ENCODE results near the gene ZNF354B.
"Not testable (repeated sequence)": the region's sequence is repeated elsewhere in the genome, so short reads cannot be mapped to it uniquely, and the experiment has no call there.

ZNF354B gene

DNA sequence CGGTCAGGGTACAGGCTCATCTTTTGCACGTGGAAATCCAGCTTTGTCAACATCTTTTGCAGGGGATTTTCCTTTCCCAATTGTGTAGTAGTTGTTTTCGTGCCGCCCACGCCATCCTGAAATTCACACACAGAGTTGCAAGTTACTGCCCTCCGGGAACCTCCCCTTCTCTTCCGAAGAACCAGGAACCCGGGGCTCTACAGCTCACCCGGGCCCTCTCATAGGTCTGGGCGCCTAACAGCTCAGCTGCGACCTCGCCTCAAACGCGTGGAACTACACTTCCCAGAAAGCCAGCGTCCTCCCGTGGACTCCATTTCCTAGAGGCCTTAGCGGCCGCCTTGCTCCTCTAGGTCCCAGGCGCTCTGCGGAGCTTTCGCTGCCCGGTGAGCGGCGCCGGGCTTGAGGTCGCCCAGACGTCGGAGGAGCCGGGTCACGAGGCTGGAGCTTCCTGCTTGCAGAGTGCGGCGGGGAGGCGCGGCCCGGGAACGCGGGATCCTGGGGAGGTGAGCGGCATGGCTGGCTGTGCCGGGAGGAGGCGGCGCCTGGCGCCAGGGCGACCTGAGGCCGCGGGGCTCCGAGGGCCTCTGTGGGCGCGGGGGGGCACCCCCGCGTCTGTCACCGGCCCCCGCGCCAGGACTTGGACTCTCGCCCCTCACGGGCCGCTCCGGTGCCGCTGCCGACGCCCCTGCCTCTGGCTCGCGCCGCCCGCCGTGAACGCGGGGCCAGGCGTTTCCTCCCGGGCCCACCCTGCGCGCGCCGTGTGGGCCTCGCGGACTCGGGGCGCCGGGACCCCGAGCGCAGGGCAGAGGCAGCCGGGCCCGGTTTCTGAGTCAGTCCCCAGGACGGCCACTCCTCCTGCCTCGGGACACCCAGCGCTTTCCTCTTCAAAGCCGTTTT, at the start of gene ZNF354B:
TSS of gene ZNF354B (plus strand) at position 329 of the 897 bp plus-strand sequence. CDS start 1,095 bp downstream, outside the sequence.
- TF ChIP-seq POLR2A (IDR thresholded peaks at IDR 0.05; ENCODE audit: low read length) (peak; percentile 63), GATA1 (IDR thresholded peaks at IDR 0.05; ENCODE audit: low read depth, low read length) (no peak)
- peak; percentile 83 for DNase-seq

DNA sequence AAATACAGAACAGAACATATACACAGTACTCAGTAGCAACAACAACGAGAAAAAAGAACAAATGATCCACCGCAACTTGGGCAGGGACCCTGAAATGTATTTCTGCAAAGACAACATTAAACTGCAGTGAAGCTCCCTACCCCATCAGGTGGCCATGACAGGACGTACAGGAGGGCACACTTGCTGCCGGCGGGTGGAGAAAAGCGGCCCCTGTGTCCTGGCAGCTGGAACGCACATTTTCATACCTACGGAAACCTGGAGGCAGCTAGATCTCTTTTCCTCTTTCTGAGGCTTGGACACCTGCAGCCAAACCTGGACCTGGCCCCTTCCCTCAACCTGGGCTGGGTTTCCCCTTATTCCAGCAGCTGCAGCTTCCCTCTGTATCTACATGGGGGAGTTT, 42.2 kb upstream of the ZNF354B start:
- DNase-seq: no peak
- TF ChIP-seq POLR2A (IDR thresholded peaks at IDR 0.05; ENCODE audit: low read length): no peak
- no peak for TF ChIP-seq GATA1 (IDR thresholded peaks at IDR 0.05; ENCODE audit: low read depth, low read length)

DNA sequence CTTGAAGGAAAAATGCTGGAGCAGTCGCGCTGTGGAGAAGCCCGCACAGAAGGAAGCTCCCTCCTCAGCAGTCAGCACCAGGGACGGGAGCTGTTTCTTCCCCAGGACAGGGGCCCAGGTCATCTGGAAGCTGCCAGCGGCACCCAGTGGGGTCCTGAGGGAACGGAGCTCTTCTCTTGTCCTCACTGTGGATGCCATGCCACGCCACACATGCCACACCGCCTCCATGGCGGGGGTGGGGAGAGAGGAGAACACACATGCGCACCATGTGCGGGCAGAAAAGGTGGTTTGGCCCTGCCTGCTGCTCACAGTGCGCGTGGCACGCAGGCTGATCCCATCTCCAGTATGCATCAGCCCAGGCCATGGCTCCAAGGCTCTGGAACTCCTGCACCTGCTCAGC, 41.7 kb upstream of the ZNF354B start:
- TF ChIP-seq POLR2A (IDR thresholded peaks at IDR 0.05; ENCODE audit: low read length) (no peak), GATA1 (IDR thresholded peaks at IDR 0.05; ENCODE audit: low read depth, low read length) (no peak)
- DNase-seq: no peak

DNA sequence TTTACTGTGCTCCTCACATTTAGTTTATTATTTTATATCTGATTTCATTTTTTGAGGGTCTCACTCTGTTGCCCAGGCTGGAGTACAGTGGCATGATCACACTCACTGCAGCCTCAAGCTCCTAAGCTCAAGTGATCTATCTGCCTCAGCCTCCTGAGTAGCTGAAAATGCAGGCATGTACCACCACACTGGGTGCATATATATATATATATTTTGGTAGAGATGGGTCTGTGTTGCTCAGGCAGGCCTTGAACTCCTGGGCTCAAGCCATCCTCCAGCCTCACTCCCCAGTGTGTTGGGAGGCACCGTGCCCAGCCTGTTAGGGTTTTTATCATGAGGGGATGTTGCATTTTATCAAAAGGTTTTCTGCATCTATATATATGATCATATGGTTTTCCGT, 39.8 kb upstream of the ZNF354B start:
- TF ChIP-seq GATA1 (IDR thresholded peaks at IDR 0.05; ENCODE audit: low read depth, low read length) (no peak), POLR2A (IDR thresholded peaks at IDR 0.05; ENCODE audit: low read length) (no peak)
- no peak for DNase-seq

DNA sequence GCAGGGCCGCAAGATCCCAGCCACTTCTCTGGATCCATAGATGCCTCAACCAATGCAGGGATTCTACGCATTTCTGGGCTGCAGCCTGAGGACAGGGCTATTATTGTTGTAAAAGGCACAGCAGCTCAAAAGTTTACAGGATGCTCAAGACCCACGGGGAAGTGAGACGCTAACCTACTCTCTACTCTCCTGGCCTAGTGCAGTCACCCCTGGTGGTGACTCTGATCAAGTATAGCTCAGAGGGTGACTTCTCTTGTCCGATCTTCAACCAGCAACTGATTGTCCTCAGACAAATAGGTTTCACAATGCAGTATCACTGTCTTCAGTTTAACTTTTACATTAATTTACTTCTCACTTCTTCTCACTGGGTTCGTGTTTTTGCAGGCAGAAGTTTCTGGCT, 34.3 kb upstream of the ZNF354B start:
- TF ChIP-seq POLR2A (IDR thresholded peaks at IDR 0.05; ENCODE audit: low read length) (no peak), GATA1 (IDR thresholded peaks at IDR 0.05; ENCODE audit: low read depth, low read length) (no peak)
- DNase-seq: no peak

DNA sequence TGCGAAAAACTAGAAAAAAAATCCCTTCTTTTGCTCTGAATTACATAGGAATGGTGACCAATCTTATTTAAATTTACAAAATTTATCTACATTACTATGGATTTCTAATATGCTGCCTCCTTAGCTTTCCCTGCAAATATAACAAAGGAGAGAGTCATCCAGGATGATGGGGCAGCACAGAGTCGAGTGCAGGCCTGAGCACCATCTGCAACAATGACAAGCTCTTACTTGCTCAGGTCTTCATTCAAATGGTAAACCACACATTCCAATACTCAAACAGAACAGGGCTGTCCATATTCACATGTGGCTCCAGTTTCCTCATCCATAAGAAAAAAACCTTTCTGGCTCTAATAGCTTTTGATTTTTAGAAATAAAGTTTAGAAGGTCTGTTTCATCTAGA, 33.5 kb upstream of the ZNF354B start:
- TF ChIP-seq GATA1 (IDR thresholded peaks at IDR 0.05; ENCODE audit: low read depth, low read length) (no peak), POLR2A (IDR thresholded peaks at IDR 0.05; ENCODE audit: low read length) (no peak)
- no peak for DNase-seq

DNA sequence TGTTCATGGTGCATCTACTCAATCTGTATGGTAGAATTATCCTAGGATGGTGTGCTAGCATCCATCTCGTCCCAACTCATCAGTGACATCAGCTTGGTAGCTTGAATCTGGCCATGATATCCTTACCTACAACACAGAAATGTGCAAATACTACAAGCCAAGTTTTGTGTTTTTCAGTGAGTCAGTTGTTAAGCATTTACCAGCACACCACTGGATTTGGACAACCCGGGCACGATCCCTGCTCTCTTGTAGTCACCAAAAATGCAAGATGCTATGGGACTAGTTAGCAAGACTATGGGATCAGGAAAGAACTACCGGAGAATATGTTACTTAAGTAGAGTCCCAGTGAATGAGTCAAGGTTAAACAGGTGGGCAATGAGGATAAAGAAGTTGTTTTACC, 32.1 kb upstream of the ZNF354B start:
- no peak for DNase-seq
- TF ChIP-seq POLR2A (IDR thresholded peaks at IDR 0.05; ENCODE audit: low read length) (no peak), GATA1 (IDR thresholded peaks at IDR 0.05; ENCODE audit: low read depth, low read length) (no peak)

DNA sequence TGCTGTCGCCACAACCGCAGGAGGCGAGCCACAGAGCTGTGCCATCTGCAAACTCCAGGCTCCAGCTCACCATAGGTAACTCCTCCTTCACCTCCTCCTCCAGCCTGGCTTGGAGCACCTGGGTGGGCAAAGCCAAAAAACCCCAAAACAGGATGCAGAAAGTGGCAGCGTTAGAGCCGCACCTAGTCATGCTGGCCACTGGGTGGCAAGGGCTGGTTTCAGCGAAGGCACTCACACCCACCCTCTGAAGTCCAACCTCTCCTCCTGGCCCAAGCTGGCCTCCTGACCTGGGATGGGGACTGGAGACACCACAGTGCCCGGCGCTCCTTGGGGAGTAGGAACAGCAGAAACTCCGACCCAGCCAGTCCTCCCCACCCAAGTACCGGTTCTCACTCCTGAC, 28.7 kb upstream of the ZNF354B start:
- no peak for TF ChIP-seq GATA1 (IDR thresholded peaks at IDR 0.05; ENCODE audit: low read depth, low read length)
- no peak for TF ChIP-seq POLR2A (IDR thresholded peaks at IDR 0.05; ENCODE audit: low read length)
- no peak for DNase-seq

DNA sequence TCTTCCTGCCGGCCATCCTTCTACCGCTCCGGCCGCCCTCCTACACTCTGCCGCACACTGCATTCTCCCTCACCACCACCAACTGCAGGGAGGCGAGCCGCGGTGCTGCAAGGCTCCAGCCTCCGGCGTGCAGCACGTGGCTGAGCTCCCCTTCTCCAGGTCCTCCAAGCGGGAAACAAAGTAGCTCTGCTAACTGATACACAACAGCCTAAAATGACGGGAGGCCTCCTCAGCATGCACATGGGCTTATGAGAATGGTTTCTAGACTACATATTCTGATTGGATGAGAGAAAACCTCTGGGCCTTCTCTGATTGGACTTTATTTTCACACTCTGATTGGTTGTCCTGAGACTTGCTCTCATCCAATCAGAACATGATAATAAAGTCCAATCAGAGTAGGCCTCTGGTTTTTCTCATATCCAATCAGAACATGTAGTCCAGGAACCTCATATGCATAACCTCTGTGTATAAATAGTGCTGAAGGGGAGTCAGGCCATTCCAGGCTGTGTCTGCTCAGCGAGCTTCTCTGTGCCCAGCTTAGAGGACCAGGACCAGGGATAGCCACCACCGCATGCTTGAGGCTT, 27.0 kb upstream of the ZNF354B start:
- TF ChIP-seq GATA1 (IDR thresholded peaks at IDR 0.05; ENCODE audit: low read depth, low read length) (no peak), POLR2A (IDR thresholded peaks at IDR 0.05; ENCODE audit: low read length) (no peak)
- no peak for DNase-seq

DNA sequence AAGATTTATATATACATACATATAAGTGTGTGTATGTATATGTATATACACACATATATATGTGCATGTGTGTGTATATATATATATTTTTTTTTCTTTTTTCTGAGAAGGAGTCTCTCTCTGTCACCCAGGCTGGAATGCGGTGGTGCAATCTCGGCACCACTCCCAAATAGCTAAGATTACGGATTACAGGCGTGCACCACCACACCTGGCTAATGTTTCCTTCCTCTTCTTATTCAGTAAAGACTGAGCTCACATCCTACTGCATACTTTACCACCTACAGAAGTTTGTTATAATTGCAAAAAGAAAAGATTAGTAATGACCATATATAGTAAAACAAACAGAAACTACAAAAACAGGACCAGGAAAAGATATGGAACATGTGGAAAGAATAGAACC, 23.1 kb upstream of the ZNF354B start:
- TF ChIP-seq POLR2A (IDR thresholded peaks at IDR 0.05; ENCODE audit: low read length) (no peak), GATA1 (IDR thresholded peaks at IDR 0.05; ENCODE audit: low read depth, low read length) (no peak)
- DNase-seq: no peak

DNA sequence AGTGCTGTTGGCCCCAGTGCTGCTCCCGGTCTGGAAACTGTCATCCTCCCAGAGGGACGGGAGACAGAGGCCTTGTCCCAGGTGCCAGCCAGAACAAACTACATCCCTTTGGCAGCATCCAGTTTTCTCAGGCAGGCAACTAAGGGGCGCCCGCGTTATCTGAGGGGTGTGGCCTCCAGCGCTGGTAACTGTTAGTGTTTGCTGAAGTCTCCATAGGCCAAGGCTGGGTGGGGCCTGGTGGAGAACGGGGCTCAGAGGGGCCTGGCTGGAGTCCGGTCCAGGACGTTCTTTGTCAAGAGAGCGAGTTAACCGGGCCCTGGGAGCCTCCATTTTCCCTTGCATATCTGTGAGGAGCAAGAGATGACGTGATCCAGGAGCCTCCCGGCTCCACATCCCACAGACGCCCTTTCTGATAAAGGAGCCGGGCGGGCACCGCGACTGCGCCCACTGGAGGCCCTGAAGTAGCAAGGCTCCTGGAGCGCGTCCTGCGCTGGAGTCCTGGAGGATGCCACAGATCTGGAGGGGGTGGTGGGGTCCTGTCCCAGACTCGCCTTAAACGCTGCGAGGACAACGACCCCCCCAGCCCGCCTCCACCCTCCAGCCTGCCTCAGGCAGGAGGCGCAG, 20.9 kb upstream of the ZNF354B start:
- DNase-seq: not testable (repeated sequence)

DNA sequence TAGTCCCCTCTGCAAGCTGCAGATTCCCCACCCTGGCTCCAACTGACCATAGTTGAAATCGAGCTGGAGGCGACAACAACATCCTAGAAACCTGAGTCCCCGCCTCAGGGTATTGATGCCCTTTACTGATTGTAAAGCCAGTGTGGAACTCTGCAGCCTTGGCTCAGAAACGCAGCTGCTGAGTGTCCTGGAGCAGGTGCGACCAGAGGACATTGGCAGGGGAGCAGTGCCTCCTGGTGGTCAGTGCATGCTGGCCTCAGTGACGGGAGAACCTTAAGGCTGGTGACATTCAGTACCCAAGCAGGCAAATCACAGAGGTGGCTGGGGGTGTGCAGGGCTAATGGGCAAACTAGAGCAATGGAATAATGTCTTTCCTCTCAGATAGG, 20.4 kb upstream of the ZNF354B start:
- DNase-seq: peak; percentile 45 to 67
- TF ChIP-seq POLR2A (IDR thresholded peaks at IDR 0.05; ENCODE audit: low read length) (no peak), GATA1 (IDR thresholded peaks at IDR 0.05; ENCODE audit: low read depth, low read length) (no peak)

DNA sequence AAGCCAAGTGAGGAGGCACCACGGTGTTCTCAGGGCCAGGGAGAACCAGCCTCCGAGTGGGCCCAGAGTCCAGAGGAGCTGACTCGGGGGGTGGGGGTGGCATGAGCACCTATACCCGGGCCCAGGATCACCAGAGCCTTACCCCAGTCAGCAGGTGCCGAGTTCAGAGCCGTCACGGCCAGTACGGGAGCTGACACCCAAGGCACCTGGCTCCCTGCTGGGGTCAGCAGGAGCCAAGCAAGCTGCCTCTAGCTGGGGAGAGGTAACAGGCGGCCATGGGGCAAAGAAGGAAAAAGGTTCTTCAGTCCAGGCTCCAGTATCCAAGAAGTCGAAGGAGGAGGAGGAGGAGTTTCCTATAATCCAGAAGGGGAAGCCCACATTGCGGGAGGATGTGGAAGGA, 19.4 kb upstream of the ZNF354B start:
- not testable (repeated sequence) for DNase-seq

DNA sequence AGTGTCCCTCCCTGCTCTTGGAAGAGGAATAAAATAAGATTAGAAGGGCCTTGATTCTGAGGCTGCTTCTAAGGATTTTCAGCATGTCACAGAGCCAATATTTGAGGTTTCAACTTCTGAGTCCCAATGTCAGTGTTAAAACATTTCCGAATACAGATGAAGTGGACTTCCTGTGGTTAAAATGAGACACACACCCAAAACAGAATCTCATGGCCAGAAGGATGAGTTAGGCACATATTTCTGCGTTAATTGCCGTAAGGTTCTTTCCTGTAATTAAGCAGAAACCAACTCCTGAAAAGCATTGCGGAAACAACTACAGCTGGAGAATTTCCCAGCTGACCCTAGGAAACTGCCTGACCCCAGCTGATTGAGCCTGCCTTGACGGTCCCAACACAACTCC, 10.4 kb upstream of the ZNF354B start:
- DNase-seq: no peak
- no peak for TF ChIP-seq POLR2A (IDR thresholded peaks at IDR 0.05; ENCODE audit: low read length)
- no peak for TF ChIP-seq GATA1 (IDR thresholded peaks at IDR 0.05; ENCODE audit: low read depth, low read length)

DNA sequence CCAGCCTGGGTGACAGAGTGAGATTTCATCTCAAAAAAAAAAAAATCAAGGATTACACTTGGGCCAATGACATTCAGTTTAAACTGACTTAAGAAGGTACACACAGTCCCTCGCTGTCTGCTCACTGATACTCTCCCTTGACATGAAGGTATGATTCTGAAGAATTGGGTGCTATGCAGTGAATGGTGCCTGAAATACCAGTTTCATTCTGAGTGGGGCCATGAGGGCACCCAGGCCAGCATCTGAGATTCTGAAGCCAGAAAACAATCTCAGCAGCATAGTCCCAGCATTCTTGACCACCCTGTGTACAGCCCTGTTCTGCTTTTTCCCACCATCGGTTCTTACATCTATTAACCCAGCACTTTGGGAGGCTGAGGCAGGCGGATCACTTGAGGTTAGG, 7.8 kb upstream of the ZNF354B start:
- TF ChIP-seq GATA1 (IDR thresholded peaks at IDR 0.05; ENCODE audit: low read depth, low read length) (no peak), POLR2A (IDR thresholded peaks at IDR 0.05; ENCODE audit: low read length) (no peak)
- no peak for DNase-seq

Measured in erythroblast (primary cell).